SU-DHL-6 (cell line): Measurements from ENCODE around the gene PAK2.

Source experiments
- H2AFZ ChIP-seq: fragments of 200-600 bp; sonication (generic); 2 replicates; pipeline ENCODE4 v1.6.1; 2014; ENCODE audit warnings: low read depth, mild to moderate bottlenecking, moderate library complexity, mixed read lengths, antibody characterized with exemption, low read length; ENCODE audit not compliant: severe bottlenecking
- H3F3A ChIP-seq: fragments of 200-600 bp; shearing (Covaris generic); 2 replicates; pipeline ENCODE4 v1.6.0; 2016; ENCODE audit warnings: antibody characterized with exemption, mild to moderate bottlenecking; ENCODE audit not compliant: insufficient read depth
- H3K27ac ChIP-seq: fragments of 200-600 bp; sonication (generic); 2 replicates; pipeline ENCODE4 v1.5.1; 2016; ENCODE audit warnings: low read depth, mild to moderate bottlenecking, low read length, moderate library complexity, mixed read lengths
- H3K27me3 ChIP-seq: fragments of 200-600 bp; sonication (generic), shearing (Covaris generic); 2 replicates; pipeline ENCODE4 v1.6.0; 2014; ENCODE audit warnings: mild to moderate bottlenecking, low read length
- H3K36me3 ChIP-seq: fragments of 200-600 bp; sonication (generic); 2 replicates; pipeline ENCODE4 v1.6.1; 2014; ENCODE audit warnings: mild to moderate bottlenecking, low read length, mixed read lengths
- H3K4me2 ChIP-seq: fragments of 300-600, 200-600 bp; shearing (Covaris generic), sonication (generic); 2 replicates; pipeline ENCODE4 v1.6.0; 2014; ENCODE audit warnings: low read length, low read depth, mild to moderate bottlenecking; ENCODE audit not compliant: poor library complexity, severe bottlenecking
- H3K4me3 ChIP-seq: fragments of 200-600 bp; sonication (generic); 2 replicates; pipeline ENCODE4 v1.5.1; 2014; ENCODE audit warnings: antibody characterized with exemption, low read length, mild to moderate bottlenecking, mixed read lengths; ENCODE audit not compliant: insufficient read depth, poor library complexity, severe bottlenecking
- H3K79me2 ChIP-seq: fragments of 200-600 bp; sonication (generic); 2 replicates; pipeline ENCODE4 v1.6.1; 2014; ENCODE audit warnings: mild to moderate bottlenecking, low read length, moderate library complexity; ENCODE audit not compliant: insufficient read depth
- H3K9ac ChIP-seq: fragments of 200-600 bp; sonication (generic); 2 replicates; pipeline ENCODE4 v1.7.0; 2014; ENCODE audit warnings: mild to moderate bottlenecking, low read length
- H3K9me2 ChIP-seq: fragments of 200-600 bp; sonication (generic); replicated peaks from 2 replicates; pipeline ENCODE4 v1.6.1; 2014; ENCODE audit warnings: low read length; ENCODE audit not compliant: insufficient read depth
- H3K9me3 ChIP-seq: fragments of 200-600 bp; sonication (generic); 2 replicates; pipeline ENCODE4 v1.6.1; 2014; ENCODE audit warnings: low read length, mixed read lengths; ENCODE audit not compliant: insufficient read depth
- H4K20me1 ChIP-seq: fragments of 200-600 bp; sonication (generic); 2 replicates; pipeline ENCODE4 v1.6.1; 2014; ENCODE audit warnings: low read depth, mild to moderate bottlenecking, antibody characterized with exemption, low read length, moderate library complexity, mixed read lengths
- EZH2phosphoT487 ChIP-seq: fragments of 200-600 bp; sonication (generic), shearing (Covaris generic); conservative IDR thresholded peaks from 2 replicates; pipeline ENCODE4 v1.6.1; 2018; ENCODE audit warnings: mild to moderate bottlenecking, antibody characterized with exemption, low read length, moderate library complexity, mixed read lengths
- TF ChIP-seq, protein P1 (sequence below): fragments of 200-600 bp; sonication (generic); IDR thresholded peaks from one replicate; pipeline ENCODE4 v1.5.1; 2017; ENCODE audit warnings: antibody characterized with exemption, mild to moderate bottlenecking, low read length, moderate library complexity; ENCODE audit not compliant: insufficient read depth, poor library complexity, severe bottlenecking

PAK2 gene

DNA sequence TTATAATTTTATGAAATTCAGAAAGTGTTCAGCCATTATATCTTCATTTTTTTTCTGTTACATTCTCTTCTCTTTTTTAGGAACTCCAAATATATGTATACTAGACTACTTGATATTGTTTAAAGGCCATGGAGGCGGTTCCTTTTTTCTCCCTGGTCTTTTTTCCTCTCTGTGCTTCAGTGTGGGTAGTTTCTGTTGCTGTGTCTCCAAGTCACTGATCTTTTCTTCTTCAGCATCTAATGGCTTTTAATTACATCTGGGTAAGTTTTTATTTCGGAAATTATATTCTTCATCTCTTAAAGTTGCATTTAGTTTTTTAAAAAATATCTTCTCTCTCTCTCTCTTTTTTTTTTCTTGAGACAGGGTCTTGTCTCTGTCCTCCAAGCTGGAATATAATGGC, 18.6 kb upstream of the PAK2 start:
- H3K9me2 ChIP-seq = no peaks in the 10 kb centered on the region

DNA sequence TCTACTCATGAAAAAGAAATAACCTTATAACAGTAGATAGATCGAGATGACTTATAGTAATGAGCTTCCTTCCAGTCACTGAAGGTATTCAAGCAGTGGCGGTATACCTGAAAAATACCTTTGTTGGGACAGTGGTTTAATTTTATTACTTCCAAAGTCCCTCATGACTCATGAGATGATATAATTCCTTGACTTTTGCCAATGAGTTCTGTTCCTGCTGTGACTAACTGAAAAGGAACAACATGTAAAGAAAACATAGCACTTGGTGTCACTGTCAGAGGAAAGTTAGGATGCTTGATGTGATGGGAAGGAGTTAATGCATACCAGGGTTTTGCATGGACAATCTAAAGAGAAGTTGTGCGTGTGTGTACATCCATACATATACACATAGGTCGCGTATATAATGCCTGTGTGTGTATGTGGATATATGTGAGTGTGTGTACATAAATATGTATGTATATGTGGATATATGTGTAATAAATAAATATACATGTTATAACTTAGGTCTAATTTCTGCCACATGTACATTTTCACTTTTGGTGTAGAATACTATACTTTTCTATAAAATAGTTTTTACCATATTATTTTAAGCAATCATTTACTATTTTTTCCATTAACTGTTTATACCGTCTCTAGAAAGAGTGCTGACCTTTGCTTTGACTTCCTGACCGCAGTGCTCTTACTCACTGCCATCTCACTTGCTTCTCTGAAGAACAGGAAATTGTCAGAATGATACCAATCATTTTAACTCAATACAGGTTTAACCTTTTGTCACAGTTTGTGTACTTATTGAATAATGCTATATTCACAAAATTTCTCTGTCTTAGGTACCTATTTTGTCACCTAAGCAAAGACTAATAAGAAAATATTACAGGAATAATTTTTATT, 12.6 kb upstream of the PAK2 start:
- Histone ChIP-seq H3K4me3 (no peak overlapping the region), H2AFZ (no peak overlapping the region), H3K9me3 (no peaks in the 10 kb centered on the region), H3K36me3 (peaks cover 8% of the 10 kb centered on the region; the same call in 1 of the 2 replicates), H3K27ac (no peak overlapping the region), H3K9ac (no peak overlapping the region), H3K4me2 (no peak overlapping the region), H3K27me3 (no peaks in the 10 kb centered on the region), H3K9me2 (no peaks in the 10 kb centered on the region), H3K79me2 (no peaks in the 10 kb centered on the region), H3F3A (no peaks in the 10 kb centered on the region), H4K20me1 (no peaks in the 10 kb centered on the region)
- no peak for TF ChIP-seq EZH2phosphoT487
- TF ChIP-seq, protein P1, sequence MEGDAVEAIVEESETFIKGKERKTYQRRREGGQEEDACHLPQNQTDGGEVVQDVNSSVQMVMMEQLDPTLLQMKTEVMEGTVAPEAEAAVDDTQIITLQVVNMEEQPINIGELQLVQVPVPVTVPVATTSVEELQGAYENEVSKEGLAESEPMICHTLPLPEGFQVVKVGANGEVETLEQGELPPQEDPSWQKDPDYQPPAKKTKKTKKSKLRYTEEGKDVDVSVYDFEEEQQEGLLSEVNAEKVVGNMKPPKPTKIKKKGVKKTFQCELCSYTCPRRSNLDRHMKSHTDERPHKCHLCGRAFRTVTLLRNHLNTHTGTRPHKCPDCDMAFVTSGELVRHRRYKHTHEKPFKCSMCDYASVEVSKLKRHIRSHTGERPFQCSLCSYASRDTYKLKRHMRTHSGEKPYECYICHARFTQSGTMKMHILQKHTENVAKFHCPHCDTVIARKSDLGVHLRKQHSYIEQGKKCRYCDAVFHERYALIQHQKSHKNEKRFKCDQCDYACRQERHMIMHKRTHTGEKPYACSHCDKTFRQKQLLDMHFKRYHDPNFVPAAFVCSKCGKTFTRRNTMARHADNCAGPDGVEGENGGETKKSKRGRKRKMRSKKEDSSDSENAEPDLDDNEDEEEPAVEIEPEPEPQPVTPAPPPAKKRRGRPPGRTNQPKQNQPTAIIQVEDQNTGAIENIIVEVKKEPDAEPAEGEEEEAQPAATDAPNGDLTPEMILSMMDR = no peak

More for the DNA sequence above, 18.6 kb upstream of the PAK2 start:
- Histone ChIP-seq H3K27me3 (no peaks in the 10 kb centered on the region), H4K20me1 (no peaks in the 10 kb centered on the region), H3K9ac (no peak overlapping the region), H3K9me3 (no peaks in the 10 kb centered on the region), H3K4me3 (no peak overlapping the region), H3K4me2 (no peak overlapping the region), H3K36me3 (peaks cover 25% of the 10 kb centered on the region; the same call in 1 of the 2 replicates), H2AFZ (no peak overlapping the region), H3F3A (peaks cover 7% of the 10 kb centered on the region; the same call in 1 of the 2 replicates), H3K79me2 (no peaks in the 10 kb centered on the region), H3K27ac (no peak overlapping the region)
- TF ChIP-seq, protein P1 = no peak
- TF ChIP-seq EZH2phosphoT487 = no peak

DNA sequence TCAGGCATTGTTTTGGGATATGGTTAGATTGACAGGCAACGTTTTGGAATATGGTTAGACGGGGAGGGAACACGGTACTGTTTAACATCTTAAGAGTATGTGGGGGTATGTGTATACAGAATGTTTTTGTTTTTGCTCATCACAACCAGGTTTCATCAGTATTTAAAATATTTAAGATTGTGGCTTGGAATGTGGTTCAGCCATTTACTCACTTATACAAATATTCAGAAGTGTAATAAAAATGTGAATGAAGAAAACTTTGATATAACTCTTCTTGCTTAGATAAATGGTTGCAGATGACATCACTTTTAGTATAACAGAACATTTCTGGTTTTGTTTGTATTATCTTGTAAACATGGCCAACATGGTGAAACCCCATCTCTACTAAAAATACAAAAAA, 3.9 kb upstream of the PAK2 start:
- no peaks in the 10 kb centered on the region for H3K27me3 ChIP-seq
- no peak for TF ChIP-seq EZH2phosphoT487
- TF ChIP-seq, protein P1 = no peak
- no peak overlapping the region for H3K9ac ChIP-seq
- H3K4me3 ChIP-seq = no peak overlapping the region
- no peak overlapping the region for H3K4me2 ChIP-seq
- peaks cover 5% of the 10 kb centered on the region; the same call in 1 of the 2 replicates for H3K36me3 ChIP-seq
- peaks cover 9% of the 10 kb centered on the region for H3K79me2 ChIP-seq
- H3K27ac ChIP-seq = no peak overlapping the region
- H3K9me3 ChIP-seq = no peaks in the 10 kb centered on the region
- H3K9me2 ChIP-seq = no peaks in the 10 kb centered on the region
- peaks cover 4% of the 10 kb centered on the region; the same call in 1 of the 2 replicates for H3F3A ChIP-seq
- H4K20me1 ChIP-seq = no peaks in the 10 kb centered on the region
- no peak overlapping the region for H2AFZ ChIP-seq
